ENCODE data around the gene NUP85.

Gene NUP85

GRCh38 chr17:75241143-75241430, 35.6 kb downstream of the NUP85 start:
- no peak overlapping the region for H3K27ac ChIP-seq (replicated peaks)

GRCh38 chr17:75241502-75241901, 36.0 kb downstream of the NUP85 start:
- no peak overlapping the region for H3K4me3 ChIP-seq (replicated peaks; ENCODE audit: insufficient read depth, low read length)
- no peak for DNase-seq (ENCODE audit: low read depth in 1 of 2, low spot score in 1 of 2)
- H3K27ac ChIP-seq (replicated peaks): peak overlapping the region; percentile 51; the same call in 1 of the 2 replicates
- no peaks in the 10 kb centered on the region for H3K27me3 ChIP-seq (ENCODE audit: insufficient read depth, poor library complexity, severe bottlenecking)
- TF ChIP-seq POLR2AphosphoS5 (IDR thresholded peaks at IDR 0.05; ENCODE audit: low read depth): no peak
- TF ChIP-seq, protein P1, sequence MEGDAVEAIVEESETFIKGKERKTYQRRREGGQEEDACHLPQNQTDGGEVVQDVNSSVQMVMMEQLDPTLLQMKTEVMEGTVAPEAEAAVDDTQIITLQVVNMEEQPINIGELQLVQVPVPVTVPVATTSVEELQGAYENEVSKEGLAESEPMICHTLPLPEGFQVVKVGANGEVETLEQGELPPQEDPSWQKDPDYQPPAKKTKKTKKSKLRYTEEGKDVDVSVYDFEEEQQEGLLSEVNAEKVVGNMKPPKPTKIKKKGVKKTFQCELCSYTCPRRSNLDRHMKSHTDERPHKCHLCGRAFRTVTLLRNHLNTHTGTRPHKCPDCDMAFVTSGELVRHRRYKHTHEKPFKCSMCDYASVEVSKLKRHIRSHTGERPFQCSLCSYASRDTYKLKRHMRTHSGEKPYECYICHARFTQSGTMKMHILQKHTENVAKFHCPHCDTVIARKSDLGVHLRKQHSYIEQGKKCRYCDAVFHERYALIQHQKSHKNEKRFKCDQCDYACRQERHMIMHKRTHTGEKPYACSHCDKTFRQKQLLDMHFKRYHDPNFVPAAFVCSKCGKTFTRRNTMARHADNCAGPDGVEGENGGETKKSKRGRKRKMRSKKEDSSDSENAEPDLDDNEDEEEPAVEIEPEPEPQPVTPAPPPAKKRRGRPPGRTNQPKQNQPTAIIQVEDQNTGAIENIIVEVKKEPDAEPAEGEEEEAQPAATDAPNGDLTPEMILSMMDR (IDR thresholded peaks at IDR 0.05; ENCODE audit: insufficient read depth, low read length): no peak
- no peak for TF ChIP-seq SPI1 (IDR thresholded peaks at IDR 0.05; ENCODE audit: borderline replicate concordance, low read depth)

More at GRCh38 chr17:75241143-75241430, 35.6 kb downstream of the NUP85 start:
- H3K4me3 ChIP-seq (replicated peaks; ENCODE audit: insufficient read depth, low read length): no peak overlapping the region
- TF ChIP-seq POLR2AphosphoS5 (IDR thresholded peaks at IDR 0.05; ENCODE audit: low read depth): no peak
- TF ChIP-seq REST (IDR thresholded peaks at IDR 0.05; ENCODE audit: insufficient replicate concordance, low read depth): no peak
- TF ChIP-seq, protein P1 (IDR thresholded peaks at IDR 0.05; ENCODE audit: insufficient read depth, low read length): no peak
- TF ChIP-seq GABPA (IDR thresholded peaks at IDR 0.05; ENCODE audit: low read depth): no peak
- TF ChIP-seq SPI1 (IDR thresholded peaks at IDR 0.05; ENCODE audit: borderline replicate concordance, low read depth): no peak
- no peak for DNase-seq (ENCODE audit: low read depth in 1 of 2, low spot score in 1 of 2)
- H3K27me3 ChIP-seq (ENCODE audit: insufficient read depth, poor library complexity, severe bottlenecking): no peaks in the 10 kb centered on the region

- TF ChIP-seq REST (IDR thresholded peaks at IDR 0.05; ENCODE audit: insufficient replicate concordance, low read depth): no peak
- TF ChIP-seq, protein P1 (IDR thresholded peaks at IDR 0.05; ENCODE audit: insufficient read depth, low read length): no peak
- no peak for TF ChIP-seq GABPA (IDR thresholded peaks at IDR 0.05; ENCODE audit: low read depth)
- no peak for TF ChIP-seq POLR2AphosphoS5 (IDR thresholded peaks at IDR 0.05; ENCODE audit: low read depth)
- no peak for TF ChIP-seq SPI1 (IDR thresholded peaks at IDR 0.05; ENCODE audit: borderline replicate concordance, low read depth)
- H3K27me3 ChIP-seq (ENCODE audit: insufficient read depth, poor library complexity, severe bottlenecking): no peaks in the 10 kb centered on the region
- H3K4me3 ChIP-seq (replicated peaks; ENCODE audit: insufficient read depth, low read length): no peak overlapping the region
- H3K27ac ChIP-seq (replicated peaks): peak overlapping the region; percentile 51
- no peak for DNase-seq (ENCODE audit: low read depth in 1 of 2, low spot score in 1 of 2)
These were observed 36.5 kb downstream of the NUP85 start for GRCh38 chr17:75241996-75242460.

GRCh38 chr17:75242461-75243042, 37.1 kb downstream of the NUP85 start:
- DNase-seq (ENCODE audit: low read depth in 1 of 2, low spot score in 1 of 2): peak in 1 of 2 experiments; percentile 72
- Histone ChIP-seq H3K27ac (replicated peaks) (peak overlapping the region; percentile 51), H3K27me3 (ENCODE audit: insufficient read depth, poor library complexity, severe bottlenecking) (no peaks in the 10 kb centered on the region), H3K4me3 (replicated peaks; ENCODE audit: insufficient read depth, low read length) (no peak overlapping the region)
- TF ChIP-seq GABPA (IDR thresholded peaks at IDR 0.05; ENCODE audit: low read depth) (no peak), REST (IDR thresholded peaks at IDR 0.05; ENCODE audit: insufficient replicate concordance, low read depth) (no peak), SPI1 (IDR thresholded peaks at IDR 0.05; ENCODE audit: borderline replicate concordance, low read depth) (no peak), POLR2AphosphoS5 (IDR thresholded peaks at IDR 0.05; ENCODE audit: low read depth) (no peak)
- TF ChIP-seq, protein P1 (IDR thresholded peaks at IDR 0.05; ENCODE audit: insufficient read depth, low read length): no peak
